Right atrium auricular region (tissue), 2 donors: Measurements from ENCODE around the gene NEDD4L. TPM values are rescaled to one million over a fixed set of nuclear protein-coding genes. Genes with fewer than 3 reads are reported as not detected.

ENCODE experiments used
- DNase-seq: peaks from one replicate; pipeline ENCODE4 v3.0.0-alpha.2; 2019; ENCODE audit warnings: low spot score
- H3K27ac ChIP-seq, 2 donors: fragments of 200-600 bp; sonication (generic); 1 replicate in 1 of 2; 2 replicates in 1 of 2; pipeline ENCODE4 v1.5.1; 2016 to 2019
- H3K27me3 ChIP-seq, 2 donors: fragments of 200-600 bp; sonication (generic); one replicate each; pipeline versions ENCODE4 v1.5.1 to v1.6.0; 2017 to 2019
- H3K36me3 ChIP-seq: fragments of 200-600 bp; sonication (generic); one replicate; pipeline ENCODE4 v1.5.1; 2016
- H3K4me1 ChIP-seq, 2 donors: fragments of 200-600 bp; sonication (generic); one replicate each; pipeline versions ENCODE4 v1.5.1 to v1.6.0; 2017 to 2019
- H3K4me3 ChIP-seq, 2 donors: fragments of 200-600 bp; sonication (generic); 1 replicate in 1 of 2; 2 replicates in 1 of 2; pipeline ENCODE4 v1.5.1; 2017 to 2019; ENCODE audit warnings: mild to moderate bottlenecking in 1 of 2, moderate library complexity in 1 of 2
- H3K9me3 ChIP-seq, 2 donors: fragments of 200-600 bp; sonication (generic); one replicate each; pipeline ENCODE4 v1.5.1; 2019
- CTCF ChIP-seq, 2 donors: fragments of 200-600 bp; sonication (generic); IDR thresholded peaks; one replicate each; pipeline ENCODE4 v1.5.1; 2019; ENCODE audit warnings: antibody characterized with exemption in 2 of 2
- total RNA-seq, 2 donors: library from RNA; depleted of rRNA; stranded (reverse); fragments of >200 nt; gene quantifications; one replicate each; pipeline ENCODE4 v1.1.0, GENCODE V29; 2016

Gene NEDD4L
- total RNA-seq, 2 donors from 2014 or later: 45.0 to 68.0 TPM

- Histone ChIP-seq H3K27ac (no peak overlapping the region), H3K4me1 (no peaks in the 10 kb centered on the region), H3K4me3 (no peak overlapping the region), H3K36me3 (no peaks in the 10 kb centered on the region), H3K9me3 (peaks cover 0 to 8% of the 10 kb centered on the region in 2 donors), H3K27me3 (no peaks in the 10 kb centered on the region)
- no peak for TF ChIP-seq CTCF (IDR thresholded peaks at IDR 0.05)
- no peak for DNase-seq
Observed at GRCh38 chr18:58013241-58014211, 30.5 kb upstream of the NEDD4L start.

GRCh38 chr18:58015065-58015780, 28.8 kb upstream of the NEDD4L start:
- DNase-seq: no peak
- no peak overlapping the region for H3K27ac ChIP-seq
- no peak for TF ChIP-seq CTCF (IDR thresholded peaks at IDR 0.05)
- no peaks in the 10 kb centered on the region for H3K4me1 ChIP-seq
- no peaks in the 10 kb centered on the region for H3K27me3 ChIP-seq
- H3K9me3 ChIP-seq: peaks cover 0 to 8% of the 10 kb centered on the region in 2 donors
- no peaks in the 10 kb centered on the region for H3K36me3 ChIP-seq
- H3K4me3 ChIP-seq: no peak overlapping the region

- DNase-seq: no peak
- TF ChIP-seq CTCF (IDR thresholded peaks at IDR 0.05): no peak
- peaks cover 0 to 8% of the 10 kb centered on the region in 2 donors for H3K9me3 ChIP-seq
- no peak overlapping the region for H3K4me3 ChIP-seq
- no peaks in the 10 kb centered on the region for H3K4me1 ChIP-seq
- no peaks in the 10 kb centered on the region for H3K27me3 ChIP-seq
- H3K36me3 ChIP-seq: no peaks in the 10 kb centered on the region
- no peak overlapping the region for H3K27ac ChIP-seq
Observed at GRCh38 chr18:58017267-58017666, 26.8 kb upstream of the NEDD4L start.

GRCh38 chr18:58020567-58021107, 23.4 kb upstream of the NEDD4L start:
- Histone ChIP-seq H3K4me3 (no peak overlapping the region), H3K4me1 (no peaks in the 10 kb centered on the region), H3K36me3 (no peaks in the 10 kb centered on the region), H3K9me3 (peaks cover 0 to 8% of the 10 kb centered on the region in 2 donors), H3K27ac (no peak overlapping the region), H3K27me3 (no peaks in the 10 kb centered on the region)
- DNase-seq: no peak
- no peak for TF ChIP-seq CTCF (IDR thresholded peaks at IDR 0.05)

GRCh38 chr18:58021504-58021903, 22.5 kb upstream of the NEDD4L start:
- TF ChIP-seq CTCF (IDR thresholded peaks at IDR 0.05): no peak
- no peak overlapping the region for H3K4me3 ChIP-seq

More at GRCh38 chr18:58021504-58021903, 22.5 kb upstream of the NEDD4L start:
- Histone ChIP-seq H3K27me3 (no peaks in the 10 kb centered on the region), H3K36me3 (no peaks in the 10 kb centered on the region), H3K9me3 (peaks cover 0 to 2% of the 10 kb centered on the region in 2 donors), H3K4me1 (no peaks in the 10 kb centered on the region), H3K27ac (no peak overlapping the region)
- DNase-seq: no peak
